KOPT-K1 (cell line): Measurements from ENCODE around the gene ABCA12.

Experiments used
- H3K27ac ChIP-seq: fragments of 200-600 bp; sonication (generic); 2 replicates; pipeline ENCODE4 v1.5.1; 2016; ENCODE audit warnings: antibody characterized with exemption, mild to moderate bottlenecking, low read depth, low read length; ENCODE audit not compliant: poor library complexity, severe bottlenecking
- H3K36me3 ChIP-seq: fragments of 200-600 bp; sonication (generic); 2 replicates; pipeline ENCODE4 v1.5.1; 2017; ENCODE audit warnings: antibody characterized with exemption, mild to moderate bottlenecking, low read length, moderate library complexity; ENCODE audit not compliant: insufficient read depth
- H3K9me3 ChIP-seq: fragments of 200-600 bp; sonication (generic); 2 replicates; pipeline ENCODE4 v1.5.1; 2017; ENCODE audit warnings: antibody characterized with exemption, low read length, mild to moderate bottlenecking; ENCODE audit not compliant: insufficient read depth, poor library complexity, severe bottlenecking

Gene ABCA12

DNA sequence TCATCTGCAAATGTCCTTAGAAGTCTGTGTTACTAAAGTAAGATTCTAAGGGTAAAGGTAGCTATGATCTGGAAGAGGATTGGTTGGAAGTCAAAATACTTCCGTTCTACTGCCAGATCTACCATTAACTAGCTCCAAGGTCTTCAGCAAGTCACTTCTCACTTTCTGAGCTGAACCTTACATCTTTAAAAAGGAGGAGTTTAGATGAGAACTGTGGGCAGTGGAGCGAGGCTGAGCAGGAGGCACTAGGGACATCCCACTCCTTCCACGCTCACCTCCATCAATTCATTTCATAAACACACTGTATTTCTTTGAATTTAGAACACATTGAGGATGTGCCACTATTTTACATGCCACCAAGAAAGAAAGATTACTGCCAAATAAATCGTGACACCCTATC lies 143.0 kb downstream of the ABCA12 start:
- Histone ChIP-seq H3K27ac (no peak overlapping the region), H3K9me3 (no peaks in the 10 kb centered on the region), H3K36me3 (no peaks in the 10 kb centered on the region)

DNA sequence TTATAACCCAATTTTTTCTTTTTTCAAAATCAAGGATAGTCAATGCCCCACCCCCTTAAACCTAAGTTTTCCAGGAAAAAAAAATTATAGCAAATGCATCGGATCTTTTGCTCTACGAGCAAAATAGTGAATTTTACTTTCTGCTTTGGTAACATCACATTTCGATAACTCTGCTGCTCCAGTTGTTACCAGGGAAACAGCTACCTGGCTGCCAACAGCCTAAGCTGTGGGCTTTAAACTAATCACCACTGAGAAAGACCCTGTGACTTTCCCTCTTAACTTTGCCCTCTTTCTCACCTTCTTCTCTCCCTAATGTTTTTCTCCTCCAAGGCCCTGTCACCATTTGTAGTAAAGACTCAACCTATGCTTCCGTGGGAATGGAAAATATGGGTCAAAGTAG lies 145.5 kb downstream of the ABCA12 start:
- Histone ChIP-seq H3K36me3 (no peaks in the 10 kb centered on the region), H3K27ac (no peak overlapping the region), H3K9me3 (no peaks in the 10 kb centered on the region)

DNA sequence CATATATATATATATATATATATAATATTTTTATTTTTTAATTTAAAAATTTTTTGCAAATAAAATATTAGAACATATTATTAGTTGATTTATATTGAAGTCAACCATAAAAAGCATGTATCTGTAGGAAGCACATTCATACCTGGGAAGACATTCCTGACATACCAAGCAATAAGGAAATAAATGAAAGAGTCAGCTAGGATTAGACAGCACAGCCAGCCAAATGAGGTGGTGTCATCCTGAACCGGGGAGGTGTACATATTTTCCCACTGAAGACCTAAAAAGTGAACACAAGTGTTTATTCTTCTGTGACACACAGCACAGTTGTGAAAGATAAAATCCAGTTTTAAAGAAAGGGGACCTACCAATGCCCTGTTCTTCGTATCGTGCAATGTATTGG lies 149.2 kb downstream of the ABCA12 start:
- Histone ChIP-seq H3K27ac (no peak overlapping the region), H3K9me3 (no peaks in the 10 kb centered on the region), H3K36me3 (no peaks in the 10 kb centered on the region)

DNA sequence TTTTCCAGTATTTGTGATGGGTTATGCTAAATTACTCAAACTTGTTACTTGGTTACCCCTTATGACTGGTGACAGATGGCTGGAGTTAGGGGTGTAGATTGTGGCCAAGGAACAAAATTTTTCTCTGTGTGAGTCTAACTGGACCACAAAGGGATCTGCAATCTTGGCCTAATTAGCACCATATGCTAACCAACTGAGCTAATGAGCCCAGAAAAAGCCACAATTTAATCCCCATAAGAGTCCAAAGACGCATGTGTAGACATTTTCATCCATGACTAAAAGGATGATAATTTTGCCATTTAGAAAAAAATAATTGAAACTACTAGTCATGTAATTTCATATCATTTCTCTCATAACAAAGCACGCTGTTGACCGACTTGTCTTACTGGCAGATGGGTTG lies 151.2 kb downstream of the ABCA12 start:
- no peaks in the 10 kb centered on the region for H3K36me3 ChIP-seq
- no peaks in the 10 kb centered on the region for H3K9me3 ChIP-seq
- H3K27ac ChIP-seq, result no peak overlapping the region

- Histone ChIP-seq H3K36me3 (no peaks in the 10 kb centered on the region), H3K9me3 (no peaks in the 10 kb centered on the region), H3K27ac (no peak overlapping the region)
These were observed 152.8 kb downstream of the ABCA12 start for GRCh38 chr2:214985619-214986018.

DNA sequence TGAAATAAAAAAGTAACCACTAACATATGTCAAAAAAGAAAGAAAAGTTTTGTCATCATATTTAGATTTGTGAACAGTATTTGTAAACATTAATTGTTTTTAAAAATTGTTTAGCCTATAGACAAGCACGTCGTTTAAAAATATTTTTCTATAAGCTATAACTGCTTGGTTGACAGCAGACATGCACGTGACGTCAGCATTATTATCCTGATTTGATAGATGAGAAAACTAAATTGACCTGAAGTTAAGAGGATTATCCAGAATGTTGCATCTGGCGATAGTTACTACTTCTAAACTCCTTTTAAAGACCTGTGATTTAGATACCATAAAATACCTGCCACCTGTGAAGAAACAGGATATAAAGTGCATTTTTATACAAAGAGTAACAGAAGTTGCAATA lies 172.0 kb downstream of the ABCA12 start:
- Histone ChIP-seq H3K36me3 (no peaks in the 10 kb centered on the region), H3K27ac (no peak overlapping the region)

DNA sequence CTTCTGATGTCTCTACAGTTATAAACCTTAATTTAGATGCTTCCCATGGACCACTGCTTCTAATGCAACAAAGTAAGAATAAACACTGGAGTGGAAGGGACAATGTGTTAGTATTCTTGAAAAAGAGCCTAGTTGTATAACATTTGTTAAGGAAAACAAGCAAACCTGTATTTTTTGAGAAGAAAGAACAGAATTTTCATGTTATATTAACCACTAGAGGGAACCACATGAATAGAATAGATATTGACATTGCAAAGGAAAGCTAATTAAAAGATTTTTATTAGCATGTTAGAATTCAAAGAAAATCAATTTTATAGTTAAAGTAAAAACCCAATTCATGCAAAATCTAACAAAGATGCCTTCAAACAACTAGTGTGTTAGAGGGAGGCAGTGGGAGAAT lies 177.7 kb downstream of the ABCA12 start:
- Histone ChIP-seq H3K9me3 (no peaks in the 10 kb centered on the region), H3K27ac (no peak overlapping the region), H3K36me3 (no peaks in the 10 kb centered on the region)

More for the DNA sequence above, 172.0 kb downstream of the ABCA12 start:
- H3K9me3 ChIP-seq, result no peaks in the 10 kb centered on the region

DNA sequence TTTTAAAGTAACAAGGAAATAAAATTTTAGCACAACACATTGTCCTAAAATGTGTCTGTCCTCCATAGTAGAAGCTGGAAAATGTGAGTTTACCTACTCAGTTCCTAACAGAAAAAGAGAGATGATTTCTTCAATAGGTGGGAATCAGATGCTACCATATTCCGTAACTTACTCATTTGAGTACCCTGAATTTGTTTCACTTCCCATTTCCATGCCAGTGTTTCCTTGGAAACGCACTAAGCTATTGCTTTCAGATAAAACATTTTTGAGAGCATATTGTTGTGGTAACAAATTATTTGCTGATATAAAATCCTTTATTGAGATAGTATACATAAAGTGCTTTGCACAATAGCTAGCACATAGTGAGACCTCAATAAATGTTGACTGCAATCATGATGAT lies 191.5 kb downstream of the ABCA12 start:
- Histone ChIP-seq H3K36me3 (no peaks in the 10 kb centered on the region), H3K9me3 (no peaks in the 10 kb centered on the region), H3K27ac (no peak overlapping the region)

DNA sequence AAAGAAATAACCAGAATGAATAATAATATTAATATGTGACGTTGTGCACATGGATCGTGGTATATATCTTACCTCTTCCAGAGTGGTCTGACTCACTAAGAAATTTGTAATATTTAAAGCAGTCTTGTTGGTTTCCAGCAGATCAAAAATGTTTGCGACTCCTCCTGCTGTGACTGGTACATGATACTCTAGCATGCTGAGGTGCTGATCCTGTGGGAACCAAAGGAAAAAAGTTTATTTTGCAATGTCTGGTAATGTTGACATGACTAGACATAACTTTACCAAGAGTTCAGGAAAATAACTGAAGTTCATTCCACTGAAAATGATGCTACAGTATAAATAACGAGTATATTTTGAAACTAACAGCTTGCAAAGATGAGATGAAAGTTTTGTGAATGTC lies 204.4 kb downstream of the ABCA12 start:
- no peak overlapping the region for H3K27ac ChIP-seq
- no peaks in the 10 kb centered on the region for H3K9me3 ChIP-seq
- H3K36me3 ChIP-seq, result no peaks in the 10 kb centered on the region

DNA sequence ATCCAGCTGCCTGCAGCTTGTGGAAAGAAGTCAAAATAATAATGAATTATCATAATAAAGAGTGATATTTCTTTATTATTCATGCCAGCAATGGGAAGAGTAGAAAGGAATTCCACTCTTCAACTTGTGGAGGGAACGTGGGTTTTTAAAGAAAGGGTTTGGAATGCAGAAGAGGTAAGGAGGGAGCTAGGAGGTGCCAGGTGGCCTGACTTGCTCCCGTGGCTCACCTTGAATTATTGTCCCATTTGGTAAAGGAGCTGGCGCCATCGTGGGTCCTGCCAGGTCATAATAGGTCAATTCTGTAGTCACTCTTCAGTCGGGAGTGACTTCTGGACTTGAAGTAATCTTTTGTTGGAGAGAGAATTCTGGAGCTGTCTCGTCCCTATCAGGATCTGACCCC lies 233.8 kb downstream of the ABCA12 start:
- H3K9me3 ChIP-seq, result no peaks in the 10 kb centered on the region
- H3K27ac ChIP-seq, result no peak overlapping the region
- no peaks in the 10 kb centered on the region for H3K36me3 ChIP-seq

- no peak overlapping the region for H3K27ac ChIP-seq
- H3K36me3 ChIP-seq, result no peaks in the 10 kb centered on the region
- no peaks in the 10 kb centered on the region for H3K9me3 ChIP-seq
These were observed 234.2 kb downstream of the ABCA12 start for GRCh38 chr2:214904176-214904575.

DNA sequence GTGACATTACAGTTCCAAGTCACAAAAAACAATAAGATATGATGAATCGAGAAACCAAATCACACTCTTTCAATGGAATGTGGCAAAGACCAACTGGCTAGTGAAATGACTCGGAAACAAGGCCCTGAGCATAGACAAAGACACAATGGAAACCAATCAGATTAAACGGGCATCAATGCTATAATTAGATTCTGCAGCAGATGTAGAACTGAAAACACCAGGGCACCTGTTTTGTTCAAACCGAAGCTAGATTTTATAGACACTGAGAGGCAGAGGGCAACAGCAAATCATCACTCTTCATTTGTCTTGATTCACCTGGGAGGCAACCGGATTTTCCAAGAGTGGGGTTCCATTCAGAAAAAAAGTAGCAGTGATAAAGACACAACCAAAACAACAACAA lies 236.1 kb downstream of the ABCA12 start:
- H3K9me3 ChIP-seq, result no peaks in the 10 kb centered on the region
- H3K27ac ChIP-seq, result no peak overlapping the region
- no peaks in the 10 kb centered on the region for H3K36me3 ChIP-seq

DNA sequence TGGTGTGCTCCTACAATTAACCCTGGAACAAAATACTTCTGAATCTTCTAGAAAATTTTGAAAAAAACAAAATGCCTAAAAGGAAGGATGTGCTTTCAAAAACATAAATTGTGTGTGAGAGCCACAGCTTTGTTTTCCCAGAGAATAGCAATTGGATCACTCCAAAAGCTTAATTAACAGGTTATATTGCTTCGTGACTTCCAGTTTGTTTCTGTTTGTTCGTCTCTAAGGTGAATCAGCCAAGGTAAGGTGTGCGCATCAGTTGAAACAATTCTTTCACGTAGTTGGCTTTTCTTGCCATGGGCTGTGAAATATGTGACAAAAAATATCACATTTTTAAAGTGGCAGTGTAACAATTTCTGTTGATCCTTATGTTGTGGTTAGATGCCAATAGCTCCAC lies 238.7 kb downstream of the ABCA12 start:
- H3K9me3 ChIP-seq, result no peaks in the 10 kb centered on the region
- H3K27ac ChIP-seq, result no peak overlapping the region
- H3K36me3 ChIP-seq, result no peaks in the 10 kb centered on the region

DNA sequence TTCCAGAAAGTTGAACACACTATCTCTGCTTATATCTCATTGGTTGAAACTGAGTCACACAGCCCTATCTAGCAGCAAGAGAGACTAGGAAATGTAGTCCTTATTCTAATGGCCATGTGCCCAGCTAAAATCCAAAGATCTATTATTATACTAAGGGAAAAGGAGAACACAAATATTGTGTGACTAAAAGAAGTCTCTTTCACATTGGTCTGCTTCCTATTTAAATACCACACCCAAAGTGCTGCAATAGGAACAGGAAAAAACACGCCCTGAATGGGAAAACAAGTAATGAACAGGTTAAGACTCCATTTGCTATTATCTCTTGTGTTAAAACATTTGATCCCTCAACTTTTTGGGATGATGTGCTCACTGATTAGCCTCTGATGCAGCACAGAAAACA lies 242.2 kb downstream of the ABCA12 start:
- Histone ChIP-seq H3K9me3 (no peaks in the 10 kb centered on the region), H3K36me3 (no peaks in the 10 kb centered on the region), H3K27ac (no peak overlapping the region)

DNA sequence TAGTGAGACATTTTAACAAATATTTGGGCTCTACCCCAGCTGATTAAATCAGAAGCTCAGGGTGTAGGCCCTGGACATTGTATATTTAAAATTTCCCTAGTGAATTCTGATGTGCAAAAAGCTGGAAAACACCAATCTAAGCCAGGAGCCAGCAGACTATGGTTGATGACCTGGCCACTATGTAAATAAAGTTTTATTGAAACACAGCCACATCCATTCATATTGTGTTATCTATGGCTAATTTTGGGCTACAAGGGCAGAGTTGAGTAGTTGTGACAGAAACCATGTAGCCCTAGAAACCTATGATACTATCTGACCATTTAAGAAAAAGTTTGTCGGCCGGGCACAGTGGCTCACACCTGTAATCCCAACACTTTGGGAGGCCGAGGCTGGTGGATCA lies 243.0 kb downstream of the ABCA12 start:
- no peaks in the 10 kb centered on the region for H3K9me3 ChIP-seq
- no peak overlapping the region for H3K27ac ChIP-seq
- no peaks in the 10 kb centered on the region for H3K36me3 ChIP-seq

GRCh38 chr2:214889301-214889700 lies 249.1 kb downstream of the ABCA12 start:
- H3K27ac ChIP-seq, result no peak overlapping the region
- H3K9me3 ChIP-seq, result no peaks in the 10 kb centered on the region
- H3K36me3 ChIP-seq, result no peaks in the 10 kb centered on the region

- H3K36me3 ChIP-seq, result no peaks in the 10 kb centered on the region
- H3K9me3 ChIP-seq, result no peaks in the 10 kb centered on the region
- H3K27ac ChIP-seq, result no peak overlapping the region
These were observed 256.7 kb downstream of the ABCA12 start for GRCh38 chr2:214881647-214882202.
